Choroid plexus epithelial cell (primary cell): ENCODE measurements around the gene RANBP9.

Source experiments
- DNase-seq: peaks from one replicate; pipeline ENCODE4 v3.0.0-alpha.2; 2010; ENCODE audit warnings: low read depth
- H3K4me3 ChIP-seq: 2 replicates; pipeline ENCODE4 v1.5.1; 2011; ENCODE audit warnings: low read depth, mild to moderate bottlenecking, control low read depth, low read length, moderate library complexity
- CTCF ChIP-seq: conservative IDR thresholded peaks from 2 replicates; pipeline ENCODE4 v1.5.1; 2011; ENCODE audit warnings: low read depth, mild to moderate bottlenecking, control low read depth, inconsistent platforms, low read length, moderate library complexity

RANBP9 gene

GRCh38 chr6:13688692-13689196 is 22.9 kb downstream of the RANBP9 start:
- no peak for DNase-seq
- no peak overlapping the region for H3K4me3 ChIP-seq
- no peak for TF ChIP-seq CTCF

- TF ChIP-seq CTCF, result no peak
- H3K4me3 ChIP-seq, result no peak overlapping the region
- no peak for DNase-seq
Observed at GRCh38 chr6:13687917-13688351, 23.7 kb downstream of the RANBP9 start.

GRCh38 chr6:13684855-13685254 is 26.8 kb downstream of the RANBP9 start:
- no peak for TF ChIP-seq CTCF
- no peak for DNase-seq
- H3K4me3 ChIP-seq, result no peak overlapping the region

- DNase-seq, result no peak
- no peak for TF ChIP-seq CTCF
- no peak overlapping the region for H3K4me3 ChIP-seq
Observed at GRCh38 chr6:13683038-13683437, 28.6 kb downstream of the RANBP9 start.

- no peak for TF ChIP-seq CTCF
- no peak for DNase-seq
- H3K4me3 ChIP-seq, result no peak overlapping the region
Observed at GRCh38 chr6:13682346-13682745, 29.3 kb downstream of the RANBP9 start.

GRCh38 chr6:13681305-13682061 is 30.2 kb downstream of the RANBP9 start:
- DNase-seq, result no peak
- TF ChIP-seq CTCF, result no peak

GRCh38 chr6:13680448-13680968 is 31.1 kb downstream of the RANBP9 start:
- TF ChIP-seq CTCF, result no peak
- DNase-seq, result no peak
- H3K4me3 ChIP-seq, result no peak overlapping the region

More at GRCh38 chr6:13681305-13682061, 30.2 kb downstream of the RANBP9 start:
- no peak overlapping the region for H3K4me3 ChIP-seq
